GM18505 (cell line): Measurements from ENCODE around the gene BCL11B.

Experiments
- ATAC-seq: cut with Tn5 transposase; IDR thresholded peaks from one replicate; pipeline ENCODE4 v1.9.1; 2021; ENCODE audit not compliant: unreplicated experiment
- POLR2A ChIP-seq: IDR thresholded peaks from 4 replicates; pipeline ENCODE4 v1.6.1; 2011; ENCODE audit warnings: borderline replicate concordance; ENCODE audit not compliant: insufficient read depth, insufficient read length; ENCODE audit errors: extremely low read depth

BCL11B gene

DNA sequence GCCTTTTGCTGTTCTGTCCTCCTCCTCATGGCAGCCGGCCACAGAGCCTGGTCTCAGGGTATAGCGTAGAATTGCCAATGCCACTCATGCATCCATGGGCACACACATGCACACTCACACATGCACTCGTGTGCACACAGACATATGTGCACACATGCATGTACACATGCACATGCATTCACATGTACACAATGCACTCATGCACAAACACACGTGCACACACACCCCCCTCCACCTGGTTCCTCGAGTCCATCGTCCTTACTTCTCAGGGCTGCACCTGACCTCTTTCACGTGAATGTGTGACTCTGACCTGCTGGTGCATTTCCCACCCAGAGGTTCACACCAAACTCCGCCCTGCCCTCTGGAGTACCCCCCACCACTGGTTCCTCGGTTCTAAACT is 60.6 kb downstream of the BCL11B start:
- ATAC-seq, result no peak
- TF ChIP-seq POLR2A, result no peak

DNA sequence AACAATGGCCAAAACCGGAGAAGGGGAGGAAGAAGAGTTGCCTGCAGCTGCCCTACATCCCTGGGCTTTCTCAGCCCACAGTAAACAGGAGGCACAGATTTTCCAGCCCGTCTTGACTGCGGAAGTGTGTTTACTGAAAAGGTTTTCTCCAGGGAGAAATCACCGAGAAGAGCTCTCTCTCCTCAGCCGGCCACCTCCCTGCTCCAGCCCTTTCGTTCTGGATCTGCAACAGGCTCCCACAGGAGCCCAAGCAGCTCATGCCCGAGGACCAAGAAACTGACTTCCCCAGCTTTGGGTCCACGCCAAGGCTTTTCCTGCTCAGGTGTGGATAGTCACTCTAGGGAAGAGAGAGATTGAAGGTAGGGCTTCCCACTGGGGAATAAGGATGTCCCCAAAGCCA is 61.7 kb downstream of the BCL11B start:
- no peak for ATAC-seq
- TF ChIP-seq POLR2A, result no peak

DNA sequence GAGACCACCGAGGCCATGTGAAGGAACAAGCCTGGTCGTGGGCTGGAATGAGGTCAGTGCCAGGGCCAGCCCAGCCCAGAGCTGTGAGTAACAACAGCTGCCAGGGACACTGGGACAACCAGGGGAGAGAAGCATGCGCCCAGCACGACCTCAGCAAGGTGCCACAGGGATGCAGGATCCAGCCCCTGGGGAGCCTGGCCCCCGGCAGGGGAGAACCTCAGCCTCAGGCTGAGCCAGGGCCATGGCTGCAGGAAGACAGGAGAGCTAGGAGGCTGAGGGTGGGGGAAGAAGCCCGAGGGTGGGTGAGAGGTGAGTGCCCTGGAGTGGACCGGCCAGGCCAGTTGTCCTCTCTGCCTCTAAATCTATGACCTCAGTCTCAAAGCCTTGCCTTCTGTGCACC is 62.6 kb downstream of the BCL11B start:
- no peak for TF ChIP-seq POLR2A
- no peak for ATAC-seq

DNA sequence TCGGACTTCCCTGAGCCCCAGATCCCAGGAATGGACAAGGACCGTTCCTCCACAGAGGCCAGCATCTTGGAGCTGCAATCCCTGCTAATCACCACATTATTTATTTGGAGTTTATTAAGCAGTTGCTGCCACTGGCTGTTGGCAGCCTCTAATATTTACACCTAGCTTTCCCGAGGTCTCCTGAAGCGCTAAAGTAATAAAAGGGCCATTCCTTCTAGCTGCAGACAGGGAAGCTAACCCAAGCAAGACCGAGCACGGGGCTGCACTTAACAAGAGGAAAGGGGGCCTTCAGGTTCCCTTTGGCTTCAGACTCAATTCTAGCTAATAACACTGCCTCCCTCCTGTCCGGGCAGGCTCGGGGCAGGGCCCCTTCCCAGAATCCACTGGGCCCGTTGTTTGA is 63.7 kb downstream of the BCL11B start:
- TF ChIP-seq POLR2A, result no peak
- ATAC-seq, result no peak

DNA sequence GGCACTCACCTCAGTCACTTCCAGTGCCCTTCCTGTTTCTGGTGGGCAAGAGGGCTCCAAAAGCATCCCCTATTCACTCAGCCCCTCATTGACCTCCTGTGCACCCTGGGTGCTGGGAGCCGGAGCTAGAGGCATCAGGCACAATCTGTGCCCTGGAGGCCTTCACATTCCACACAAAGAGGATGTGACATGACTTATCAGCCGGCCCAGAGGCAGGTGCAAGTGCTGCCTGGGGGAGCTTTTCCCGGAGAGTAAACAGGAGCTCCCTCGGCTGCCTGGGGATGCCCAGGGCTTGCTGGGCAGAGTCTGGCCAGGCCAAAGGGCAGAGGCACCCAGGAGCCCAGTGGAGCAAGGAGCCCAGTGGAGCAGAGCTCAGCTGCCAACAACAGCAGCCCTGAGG is 64.5 kb downstream of the BCL11B start:
- ATAC-seq, result no peak

DNA sequence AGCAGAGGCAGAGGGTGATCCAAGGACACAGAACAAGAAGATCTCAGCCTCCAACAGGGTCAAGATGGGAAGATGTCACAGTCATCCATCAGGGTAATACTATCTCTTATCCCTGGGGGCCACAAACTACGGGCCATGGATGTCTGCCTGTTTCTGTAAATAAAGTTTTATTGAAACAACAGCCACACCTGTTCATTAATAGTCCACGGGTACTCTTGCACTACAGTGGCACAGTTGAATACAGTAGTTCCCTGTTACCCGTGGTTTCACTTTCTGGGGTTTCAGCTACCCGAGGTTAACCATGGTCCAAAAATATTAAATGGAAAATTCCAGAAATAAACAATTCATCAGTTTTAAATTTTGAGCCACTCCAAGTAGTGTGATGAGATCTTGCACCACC is 65.9 kb downstream of the BCL11B start:
- ATAC-seq, result no peak
- no peak for TF ChIP-seq POLR2A

More for the DNA sequence above, 64.5 kb downstream of the BCL11B start:
- TF ChIP-seq POLR2A, result no peak

DNA sequence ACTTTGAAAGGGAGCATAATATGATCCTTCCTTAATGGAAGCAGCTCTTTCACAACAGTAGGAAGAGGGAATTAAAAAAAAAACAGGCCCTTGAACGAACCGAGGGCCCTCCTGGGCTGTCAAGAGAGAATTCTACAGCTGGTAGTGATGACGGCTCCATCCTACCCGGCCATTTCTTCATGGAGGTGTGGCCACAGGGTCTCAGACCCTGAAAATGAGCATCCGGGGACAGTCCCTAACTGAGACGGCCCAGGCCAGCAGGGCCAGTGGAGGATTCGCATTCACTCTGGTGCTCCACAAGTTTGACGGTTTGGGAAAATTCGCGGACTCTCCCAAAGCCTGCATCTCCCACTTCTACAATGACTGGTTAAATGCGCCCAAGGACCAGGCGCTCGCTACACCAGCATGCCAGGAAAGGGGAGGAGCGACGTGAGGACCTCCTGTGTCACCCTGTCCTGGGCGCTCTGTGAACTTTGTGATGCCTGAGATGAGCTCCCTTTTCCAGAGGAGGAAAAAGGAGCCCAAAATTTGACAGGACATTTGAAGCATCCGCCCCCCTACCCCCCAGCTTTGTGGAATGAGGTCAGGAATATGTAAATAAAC is 66.8 kb downstream of the BCL11B start:
- ATAC-seq, result no peak
- TF ChIP-seq POLR2A, result no peak

DNA sequence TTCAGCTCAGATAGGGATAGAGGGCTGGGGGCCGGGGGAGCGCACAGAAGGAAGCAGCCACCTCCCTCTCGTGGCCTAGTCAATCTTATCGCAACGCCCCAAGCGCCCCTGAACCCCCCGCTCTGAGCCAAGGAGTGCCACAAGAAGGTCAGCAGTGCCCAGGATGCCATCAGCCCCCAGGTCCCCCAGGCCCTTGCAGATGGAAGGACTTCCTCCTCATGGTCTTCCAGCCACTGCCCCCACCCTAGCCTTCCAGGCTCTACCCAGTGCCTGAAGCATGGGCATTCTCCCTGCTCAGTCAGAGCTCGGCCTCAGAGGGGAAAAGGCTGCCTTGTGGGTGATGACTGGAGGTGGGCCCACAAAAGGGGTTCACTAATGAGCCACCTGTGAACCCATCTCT is 68.2 kb downstream of the BCL11B start:
- no peak for ATAC-seq
- no peak for TF ChIP-seq POLR2A

DNA sequence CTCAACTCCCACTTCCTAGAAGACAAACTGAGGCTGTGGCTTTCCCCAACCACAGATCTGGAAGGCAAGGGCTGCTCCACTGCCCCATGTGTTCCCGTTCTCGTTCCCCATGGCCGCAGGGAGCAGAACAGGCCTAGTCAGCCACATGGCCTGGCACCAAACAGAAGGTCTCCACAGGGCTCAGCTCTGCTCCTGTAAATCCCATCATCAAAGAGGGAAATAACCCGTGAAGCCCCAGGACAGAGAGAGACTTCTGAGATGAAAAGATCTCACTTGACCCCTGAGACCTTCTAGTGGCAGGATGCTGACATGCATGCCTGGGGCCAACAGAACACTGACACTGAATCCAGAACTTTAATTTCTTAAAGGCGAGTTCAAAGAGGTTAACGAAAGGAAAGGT is 68.9 kb downstream of the BCL11B start:
- no peak for ATAC-seq
- no peak for TF ChIP-seq POLR2A

DNA sequence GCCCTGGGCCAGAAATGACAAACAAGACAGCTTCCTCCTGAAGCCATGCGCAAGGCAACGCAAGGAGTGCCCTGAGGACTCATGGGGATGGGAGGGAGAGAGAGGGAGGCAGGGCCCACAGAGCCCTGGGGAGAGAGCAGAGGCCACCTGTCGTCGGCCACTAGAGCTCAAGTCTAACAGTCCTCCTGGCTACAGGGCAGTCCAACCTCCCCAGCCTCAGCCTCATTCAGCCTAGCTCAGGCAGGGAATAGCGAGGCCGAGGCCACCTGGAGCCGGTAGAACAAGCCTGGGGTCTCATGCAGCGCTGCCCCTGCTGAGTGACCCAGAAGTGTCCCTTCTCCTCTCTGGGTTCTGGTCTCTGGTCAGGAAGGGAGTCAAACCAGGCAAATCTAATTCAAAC is 69.5 kb downstream of the BCL11B start:
- no peak for TF ChIP-seq POLR2A
- no peak for ATAC-seq

DNA sequence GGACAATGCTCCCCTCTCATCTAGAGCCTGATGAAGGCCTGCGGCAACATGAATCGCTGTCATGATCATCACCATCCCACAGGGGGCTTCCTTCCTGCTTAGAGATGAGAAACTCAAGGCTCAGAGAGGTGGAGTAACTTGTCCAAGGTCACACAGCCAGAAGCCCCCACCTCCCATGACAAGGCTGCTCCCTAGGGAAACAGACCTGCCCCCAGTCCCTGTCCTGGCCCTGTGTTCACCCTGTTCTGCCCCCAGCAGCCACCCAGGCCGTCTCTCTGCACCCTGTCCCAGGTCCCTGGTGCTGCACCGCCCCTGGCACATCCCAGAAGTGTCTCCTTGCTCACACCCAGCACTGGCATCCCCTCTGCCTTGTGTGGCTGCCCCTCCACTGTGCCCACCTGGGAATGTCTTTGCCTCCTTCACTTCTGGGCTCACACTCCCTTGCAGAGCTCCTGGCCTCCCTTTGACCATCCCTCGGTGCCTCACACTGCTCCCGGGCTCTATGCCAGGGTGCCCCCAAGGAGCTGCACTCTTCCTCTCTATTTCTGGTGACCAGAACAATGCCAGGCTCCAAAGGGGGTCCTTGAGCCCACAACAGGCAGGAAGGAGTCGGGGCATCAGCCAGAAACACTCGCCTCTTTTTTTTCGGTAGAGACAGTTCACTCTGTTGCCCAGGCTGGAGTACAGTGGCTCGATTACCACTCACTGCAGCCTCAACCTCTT is 70.5 kb downstream of the BCL11B start:
- TF ChIP-seq POLR2A, result no peak
- ATAC-seq, result no peak

DNA sequence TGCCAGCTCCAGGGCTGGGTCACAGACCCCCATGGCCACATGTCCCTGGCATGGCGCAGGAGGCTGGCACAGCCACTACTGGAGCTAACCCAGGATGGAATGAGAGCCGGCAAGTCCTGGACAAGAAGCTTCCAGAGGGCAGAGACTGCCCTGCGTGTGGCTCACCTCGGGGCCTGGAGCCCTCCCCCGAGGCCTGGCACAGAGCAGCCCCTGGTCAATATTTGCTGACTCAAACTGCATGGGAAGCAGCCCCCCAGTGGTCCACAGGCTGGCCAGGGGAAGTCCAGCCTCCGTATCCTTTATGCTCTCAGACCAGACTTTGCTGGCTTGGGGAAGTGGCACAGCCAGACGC is 71.4 kb downstream of the BCL11B start:
- ATAC-seq, result no peak
- TF ChIP-seq POLR2A, result no peak

DNA sequence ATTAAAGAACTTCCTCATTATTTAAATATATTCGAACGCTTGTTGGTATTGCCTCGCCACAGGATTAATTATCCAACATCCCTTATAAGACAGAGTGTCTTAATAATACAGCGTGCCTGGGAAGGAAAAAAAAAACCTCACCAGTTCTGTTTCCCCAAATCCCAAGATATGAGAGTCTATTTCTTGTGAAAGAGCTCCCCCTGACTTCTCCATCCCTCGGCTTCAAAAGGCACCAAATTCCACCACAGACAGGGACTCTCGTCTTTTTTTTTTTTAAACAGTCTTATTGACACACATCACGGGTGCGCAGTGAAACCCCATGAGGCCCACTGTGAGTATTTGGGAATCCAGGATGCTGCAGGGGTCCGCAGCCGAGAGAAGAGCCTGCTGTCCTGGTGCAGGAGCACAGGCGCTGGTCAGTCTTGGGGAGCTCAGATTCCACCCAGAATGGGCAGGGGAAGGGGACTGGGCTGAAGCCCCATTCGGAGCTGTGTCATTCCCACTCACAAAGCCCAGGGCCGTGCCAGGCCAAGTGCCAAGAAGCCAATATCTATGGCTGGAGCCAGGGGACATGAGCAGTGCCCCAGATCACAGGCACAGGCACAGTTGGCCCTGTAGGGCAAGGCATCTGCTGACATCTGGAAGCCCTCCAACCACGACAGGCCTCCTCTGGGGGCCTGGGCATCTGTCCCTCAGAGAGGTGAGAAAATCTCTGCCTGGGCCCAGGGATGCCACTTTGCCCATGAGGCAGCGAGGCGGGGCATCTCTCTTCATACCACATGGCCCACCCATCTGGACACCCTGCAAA is 71.9 kb downstream of the BCL11B start:
- no peak for ATAC-seq
- TF ChIP-seq POLR2A, result no peak
